ENCODE measurements around the gene VGLL2.
"Not testable (repeated sequence)": the region's sequence is repeated elsewhere in the genome, so short reads cannot be mapped to it uniquely, and the experiment has no call there.

The VGLL2 gene, protein sequence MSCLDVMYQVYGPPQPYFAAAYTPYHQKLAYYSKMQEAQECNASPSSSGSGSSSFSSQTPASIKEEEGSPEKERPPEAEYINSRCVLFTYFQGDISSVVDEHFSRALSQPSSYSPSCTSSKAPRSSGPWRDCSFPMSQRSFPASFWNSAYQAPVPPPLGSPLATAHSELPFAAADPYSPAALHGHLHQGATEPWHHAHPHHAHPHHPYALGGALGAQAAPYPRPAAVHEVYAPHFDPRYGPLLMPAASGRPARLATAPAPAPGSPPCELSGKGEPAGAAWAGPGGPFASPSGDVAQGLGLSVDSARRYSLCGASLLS

DNA sequence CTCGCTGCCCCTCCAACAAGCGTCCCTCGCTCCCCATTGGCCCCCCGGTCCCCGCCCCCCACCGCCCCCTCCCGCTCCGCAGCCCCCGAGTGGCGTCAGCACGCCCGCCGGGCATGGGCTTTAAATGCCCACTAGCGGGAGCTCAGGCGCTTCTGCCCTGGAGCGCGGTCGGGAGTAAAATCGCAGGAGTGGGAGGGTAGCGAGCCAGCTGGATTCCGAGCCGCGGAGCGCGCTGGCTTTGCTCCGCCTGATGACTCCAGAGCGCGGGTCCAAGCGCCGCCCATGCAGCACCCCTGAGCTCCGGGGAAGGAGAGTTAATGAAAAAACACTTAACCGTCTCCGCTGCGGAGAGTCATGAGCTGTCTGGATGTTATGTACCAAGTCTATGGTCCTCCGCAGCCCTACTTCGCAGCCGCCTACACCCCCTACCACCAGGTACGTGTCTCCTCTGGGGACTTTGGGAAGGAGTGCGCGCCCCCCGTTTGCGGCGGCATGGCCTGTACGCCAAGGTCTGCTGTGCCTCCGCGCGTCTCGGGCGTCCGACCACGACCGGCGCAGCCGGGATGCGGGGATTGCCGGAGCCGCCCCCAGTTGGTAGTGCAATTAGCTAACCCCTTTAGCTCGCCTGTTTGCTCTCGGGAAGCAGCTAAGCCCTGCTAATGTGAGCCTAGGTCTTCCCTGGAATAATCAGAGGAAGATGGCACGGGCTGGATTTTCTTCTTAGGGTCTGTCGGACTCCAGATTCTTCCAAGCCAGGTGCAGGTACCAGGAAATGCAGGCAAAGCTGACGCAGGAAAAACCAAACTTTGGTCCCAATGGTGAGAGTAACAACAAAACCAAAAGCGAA, at the start of gene VGLL2:
VGLL2 (plus strand) TSS at position 149 of the 847 bp plus-strand sequence; CDS start at position 355, 206 bp downstream.
- no peak for DNase-seq

DNA sequence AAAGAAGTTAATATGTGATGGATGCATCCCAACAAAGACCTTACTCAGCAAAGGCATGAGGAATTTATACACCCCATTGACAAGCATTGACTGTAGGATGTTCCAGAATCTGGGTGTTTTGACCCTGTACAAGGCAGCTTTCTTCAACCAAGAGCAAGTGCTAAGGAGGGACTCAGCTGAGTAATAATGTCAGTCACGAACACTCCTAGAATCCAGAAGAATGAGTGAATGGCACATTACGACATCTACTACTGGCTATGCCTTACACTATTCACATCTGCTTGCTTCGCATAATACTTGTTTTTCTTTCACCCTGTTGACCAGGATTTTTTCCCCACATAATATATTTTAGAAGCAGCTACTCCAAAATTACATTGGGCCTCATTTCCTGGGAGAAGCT, 42.5 kb upstream of the VGLL2 start:
- no peak for DNase-seq

DNA sequence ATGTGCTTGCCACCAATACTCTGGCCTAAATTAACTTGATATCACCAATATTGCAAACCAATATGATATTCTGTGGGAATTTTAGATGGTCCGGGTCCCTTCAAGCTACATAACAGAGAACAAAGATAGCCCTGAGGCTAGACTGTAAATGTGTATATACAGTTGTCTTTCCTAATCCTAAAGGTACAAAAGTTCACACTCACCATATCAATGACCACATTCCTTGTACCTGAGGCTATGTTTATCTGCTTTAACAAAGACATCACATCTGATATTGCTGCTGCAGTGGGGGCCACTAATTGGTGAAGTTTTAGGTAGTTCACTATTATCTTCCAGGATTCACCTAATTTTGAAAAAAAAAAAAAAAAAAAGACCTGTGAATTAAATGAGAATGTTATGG, 38.6 kb upstream of the VGLL2 start:
- no peak for DNase-seq

DNA sequence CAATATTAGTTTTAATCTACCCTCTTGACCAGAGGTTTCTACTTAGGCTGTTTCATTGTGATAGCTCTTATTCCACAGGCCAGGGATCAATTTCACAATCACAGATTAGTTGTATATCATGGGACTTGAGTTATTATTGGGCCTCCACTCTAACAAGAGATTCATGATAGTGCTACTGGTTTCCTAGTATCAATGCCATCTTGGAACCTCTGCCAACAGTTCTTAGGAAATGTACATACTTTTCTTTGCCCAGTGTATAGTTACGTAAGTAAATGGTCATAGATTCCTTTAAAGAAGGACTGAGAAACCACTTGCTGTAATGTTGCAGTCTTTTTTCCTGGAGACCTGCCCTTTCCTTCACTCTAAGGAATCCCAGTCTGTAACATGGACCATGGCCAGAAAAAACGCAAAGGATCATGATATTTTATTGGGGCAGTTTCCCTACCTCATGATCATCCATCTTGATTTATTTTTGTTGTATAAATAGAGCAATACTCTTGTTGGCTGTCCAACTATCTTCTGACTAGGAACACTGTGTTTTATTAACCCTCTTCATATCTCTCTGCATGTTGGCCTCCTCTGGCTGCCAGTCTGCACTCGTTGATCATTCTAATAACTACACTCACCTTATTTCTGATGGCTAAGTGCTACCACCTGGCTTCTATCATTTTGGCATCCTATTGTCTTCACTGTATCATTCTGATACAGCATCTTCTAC, 38.0 kb upstream of the VGLL2 start:
- DNase-seq: no peak

DNA sequence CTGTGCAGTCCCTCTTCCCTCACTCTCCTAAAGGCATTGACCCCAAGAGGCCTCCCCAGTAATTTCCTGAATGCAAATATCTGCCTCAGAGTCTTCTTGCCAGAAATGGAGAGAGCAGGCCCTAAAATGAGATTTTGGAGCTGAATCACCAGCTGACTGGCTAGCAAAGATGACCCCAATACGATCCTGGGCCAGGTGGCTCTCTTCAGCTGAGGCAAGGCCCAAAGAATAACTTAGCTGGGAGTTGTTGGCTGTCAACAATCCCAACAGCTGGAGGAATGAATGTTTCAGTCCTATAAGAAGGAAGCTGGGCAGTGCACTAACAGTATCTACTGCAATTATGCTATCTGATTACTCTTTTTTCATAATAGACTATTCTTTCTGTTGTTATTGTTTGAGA, 37.2 kb upstream of the VGLL2 start:
- DNase-seq: no peak

DNA sequence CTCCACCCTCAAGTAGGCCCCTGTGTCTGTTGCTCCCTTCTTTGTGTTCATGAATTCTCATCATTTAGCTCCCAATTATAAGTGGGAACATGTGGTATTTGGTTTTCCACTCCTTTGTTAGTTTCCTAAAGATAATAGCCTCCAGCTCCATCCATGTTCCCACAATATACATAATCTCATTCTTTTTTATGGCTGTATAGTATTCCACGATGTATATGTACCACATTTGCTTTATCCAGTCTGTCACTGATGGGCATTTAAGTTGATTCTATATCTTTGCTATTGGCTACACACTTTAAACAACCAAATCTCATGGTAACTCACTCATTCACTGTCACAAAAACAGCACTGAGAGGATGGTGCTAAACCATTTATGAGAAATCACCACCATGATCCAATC, 35.5 kb upstream of the VGLL2 start:
- no peak for DNase-seq

DNA sequence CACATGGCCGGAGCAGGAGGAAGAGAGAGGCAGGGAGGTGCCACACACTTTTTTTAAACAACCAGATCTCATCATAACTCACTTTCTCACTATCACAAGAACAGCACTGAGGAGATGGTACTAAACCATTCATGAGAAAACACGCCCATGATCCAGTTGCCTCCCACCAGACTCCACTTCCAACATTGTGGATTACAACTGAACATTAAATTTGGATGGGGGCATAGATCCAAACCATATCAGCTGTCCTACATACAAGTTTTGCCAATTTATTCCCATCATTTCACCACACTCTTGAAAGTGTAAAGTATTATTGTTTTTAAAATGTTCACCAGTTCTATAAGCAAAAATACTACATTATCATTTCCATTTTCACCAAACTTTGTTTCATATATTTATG, 33.9 kb upstream of the VGLL2 start:
- DNase-seq: no peak

DNA sequence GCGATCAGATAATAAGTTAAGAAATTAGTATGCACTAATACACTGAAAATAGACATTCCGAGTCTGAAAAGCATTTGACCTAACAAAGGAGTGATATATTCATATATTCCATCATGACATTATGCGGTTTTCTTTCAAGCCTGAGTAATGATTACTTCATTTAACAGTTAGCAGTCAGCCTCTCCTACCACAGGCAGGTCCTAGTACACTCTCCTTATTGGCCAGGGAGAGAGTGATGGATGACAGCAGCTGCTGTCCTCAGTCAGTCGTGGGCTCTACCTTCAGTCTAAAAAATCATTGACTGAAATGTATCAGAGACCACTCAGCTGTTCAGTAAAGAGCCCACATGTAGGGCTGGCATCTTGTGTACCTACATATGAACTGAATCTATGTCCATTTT, 33.2 kb upstream of the VGLL2 start:
- DNase-seq: no peak

DNA sequence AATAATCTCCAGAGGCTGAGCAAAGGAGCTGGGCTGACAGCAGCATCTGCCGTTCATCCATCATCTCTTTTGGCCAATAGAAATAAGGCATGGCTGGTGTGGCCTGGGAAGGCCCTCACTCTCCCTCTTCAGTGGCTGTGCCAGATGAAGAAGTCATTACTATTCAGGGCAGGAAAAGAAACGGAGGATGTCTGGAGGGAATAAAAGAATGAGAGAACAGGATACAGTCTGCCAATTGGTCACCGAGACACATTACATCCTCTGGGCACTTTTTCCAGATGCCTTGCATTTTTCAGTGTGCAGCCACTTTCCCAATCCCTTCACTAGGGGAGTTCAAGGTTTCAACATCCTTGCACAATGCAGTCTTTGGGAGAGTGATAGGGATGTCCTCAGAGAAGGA, 32.2 kb upstream of the VGLL2 start:
- no peak for DNase-seq

DNA sequence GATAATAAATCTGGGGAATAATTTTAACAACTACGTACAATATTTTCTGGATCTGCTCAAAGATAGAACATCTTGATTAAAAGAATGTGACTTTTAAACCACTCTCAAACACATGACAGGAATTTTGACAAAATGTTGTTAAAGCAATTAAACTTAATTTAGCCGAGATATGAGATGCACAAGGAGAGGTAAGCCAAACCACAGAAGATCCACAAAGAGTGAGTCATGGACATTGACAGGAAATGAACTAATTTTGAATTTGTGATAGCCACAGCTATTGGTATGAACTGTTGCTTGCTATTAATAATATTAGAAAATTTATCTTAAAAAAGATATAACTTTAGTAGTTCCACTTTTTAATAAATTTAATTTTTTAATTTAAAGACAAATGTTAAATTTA, 27.8 kb upstream of the VGLL2 start:
- DNase-seq: no peak

DNA sequence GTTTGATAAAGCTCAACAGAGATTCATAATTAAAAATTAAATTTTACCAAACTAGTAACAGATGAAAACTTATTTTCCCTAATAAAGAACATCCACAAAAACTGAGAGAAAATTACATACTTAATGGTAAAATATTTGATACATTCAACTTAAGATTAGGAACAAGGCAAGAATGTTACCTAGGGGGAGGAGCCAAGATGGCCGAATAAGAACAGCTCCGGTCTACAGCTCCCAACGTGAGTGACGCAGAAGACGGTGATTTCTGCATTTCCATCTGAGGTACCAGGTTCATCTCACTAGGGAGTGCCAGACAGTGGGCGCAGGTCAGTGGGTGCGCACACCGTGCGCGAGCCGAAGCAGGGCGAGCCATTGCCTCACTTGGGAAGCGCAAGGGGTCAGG, 20.8 kb upstream of the VGLL2 start:
- not testable (repeated sequence) for DNase-seq

DNA sequence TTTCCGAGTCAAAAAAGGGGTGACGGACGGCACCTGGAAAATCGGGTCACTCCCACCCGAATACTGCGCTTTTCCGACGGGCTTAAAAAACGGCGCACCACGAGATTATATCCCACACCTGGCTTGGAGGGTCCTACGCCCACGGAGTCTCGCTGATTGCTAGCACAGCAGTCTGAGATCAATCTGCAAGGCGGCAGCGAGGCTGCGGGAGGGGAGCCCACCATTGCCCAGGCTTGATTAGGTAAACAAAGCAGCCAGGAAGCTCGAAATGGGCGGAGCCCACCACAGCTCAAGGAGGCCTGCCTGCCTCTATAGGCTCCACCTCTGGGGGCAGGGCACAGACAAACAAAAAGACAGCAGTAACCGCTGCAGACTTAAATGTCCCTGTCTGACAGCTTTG, 20.4 kb upstream of the VGLL2 start:
- DNase-seq: not testable (repeated sequence)

DNA sequence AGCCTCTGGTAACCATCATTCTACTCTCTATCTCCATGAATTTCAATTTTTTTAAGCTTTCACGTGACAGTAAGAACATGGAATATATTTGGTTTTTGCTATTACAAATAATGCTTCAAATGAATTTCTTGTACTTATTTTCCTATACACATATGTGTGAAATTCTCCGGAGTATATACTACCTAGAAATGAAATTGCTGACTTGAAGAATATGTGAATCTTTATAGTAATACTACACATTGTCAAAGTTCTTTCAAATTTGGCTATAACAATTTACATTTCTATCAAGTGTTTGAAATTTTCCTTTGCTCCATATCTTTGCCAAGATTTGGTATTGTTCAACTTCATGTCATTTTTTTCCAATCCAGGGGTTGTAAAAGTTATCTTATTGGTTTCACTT, 11.6 kb upstream of the VGLL2 start:
- DNase-seq: no peak

DNA sequence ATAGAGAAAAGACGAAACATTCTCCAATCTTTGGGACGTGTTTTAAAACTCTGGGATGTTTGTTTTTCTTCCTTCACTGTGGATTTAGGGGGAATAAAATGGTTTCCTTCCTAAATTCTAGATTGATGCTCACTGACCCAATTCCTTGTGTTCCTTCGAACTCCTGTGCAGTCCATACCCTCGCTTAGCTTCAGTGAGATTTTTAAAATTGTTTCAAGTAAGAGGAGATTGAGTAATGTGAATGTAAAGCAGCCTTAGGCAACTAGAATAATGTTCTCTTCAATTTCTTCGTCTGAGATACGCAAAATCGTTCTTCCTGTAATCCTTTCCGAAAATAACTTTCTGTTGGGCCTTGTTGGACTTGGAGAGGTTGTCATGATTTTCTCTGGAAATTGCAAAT, 2.6 kb upstream of the VGLL2 start:
- no peak for DNase-seq

DNA sequence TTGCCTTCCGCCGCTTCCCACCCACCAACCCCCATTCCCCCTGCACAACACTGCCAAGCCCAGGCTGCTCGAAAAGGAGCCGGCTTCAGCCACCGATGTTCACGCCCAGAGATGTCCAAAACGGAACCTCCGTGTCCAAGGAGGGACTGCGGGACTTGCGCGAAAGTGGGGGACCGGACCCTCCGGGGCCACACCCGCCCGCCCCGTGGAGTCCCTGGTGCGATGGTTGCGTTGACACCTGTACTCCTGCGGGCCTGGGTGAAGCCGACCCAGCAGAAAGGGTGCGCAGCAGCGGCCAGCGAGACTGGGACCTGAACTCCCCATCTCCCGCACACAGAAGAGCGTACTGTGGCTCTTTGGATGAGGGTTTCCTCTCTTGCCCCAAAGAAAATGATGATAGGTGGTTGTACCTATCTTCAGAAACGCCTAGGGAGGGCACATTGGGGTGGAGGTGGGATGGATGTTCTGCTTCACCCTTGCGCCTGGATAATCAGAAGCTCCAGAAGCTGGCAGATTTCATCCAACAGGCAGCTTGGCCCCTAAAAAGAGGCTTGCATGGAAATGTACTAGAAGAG, 1.9 kb upstream of the VGLL2 start:
- DNase-seq: no peak

DNA sequence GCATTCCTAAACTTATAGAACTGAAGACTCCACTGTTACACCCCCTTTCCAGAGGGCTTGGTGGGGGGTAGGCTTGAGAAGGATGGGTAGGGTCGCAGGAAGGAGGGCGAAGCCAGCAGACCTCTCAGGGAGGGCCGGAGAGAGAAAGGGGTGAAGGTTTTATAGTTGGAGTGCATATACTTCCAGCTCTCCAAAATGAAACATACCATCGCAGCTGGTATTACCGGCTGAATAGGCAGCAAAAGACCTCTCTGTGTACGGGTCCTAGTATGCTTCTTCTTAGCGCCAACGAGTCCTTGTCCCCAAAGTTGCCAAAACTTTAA, 1.0 kb upstream of the VGLL2 start:
- no peak for DNase-seq

DNA sequence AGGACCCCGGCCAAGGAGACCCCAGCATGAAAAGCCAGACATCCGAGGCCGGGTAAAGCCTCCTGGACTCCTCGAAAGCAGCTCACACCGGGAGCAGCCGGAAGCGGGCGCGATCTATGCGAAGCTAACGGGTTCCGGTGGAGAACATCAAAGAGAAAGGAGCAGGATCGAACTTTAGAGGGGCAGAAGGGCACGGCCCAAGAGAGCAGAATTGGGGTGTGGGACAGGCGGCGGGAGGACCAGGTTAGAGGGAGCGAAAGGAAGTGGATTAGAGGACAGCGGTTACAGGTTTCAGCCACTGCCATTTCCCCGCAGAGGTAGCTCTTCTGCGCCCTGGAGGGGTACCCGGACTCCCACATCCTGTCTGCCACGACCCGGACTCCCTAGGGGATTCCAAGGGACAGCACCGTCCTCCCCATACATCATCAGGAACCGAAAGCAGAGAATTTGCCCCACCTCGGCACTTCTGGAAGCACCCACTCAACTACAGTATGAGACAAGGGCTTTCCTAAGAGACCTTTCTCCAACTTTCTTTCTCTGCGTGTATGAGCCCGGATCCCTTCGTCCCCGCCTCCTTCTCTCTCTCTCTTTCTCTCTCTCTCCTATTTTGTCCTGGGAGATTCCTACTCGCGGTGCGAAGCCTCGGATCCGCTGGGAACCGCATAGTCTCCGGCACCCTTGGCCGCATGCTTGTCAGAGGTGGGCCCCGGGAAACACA, 507 bp upstream of the VGLL2 start:
- no peak for DNase-seq

DNA sequence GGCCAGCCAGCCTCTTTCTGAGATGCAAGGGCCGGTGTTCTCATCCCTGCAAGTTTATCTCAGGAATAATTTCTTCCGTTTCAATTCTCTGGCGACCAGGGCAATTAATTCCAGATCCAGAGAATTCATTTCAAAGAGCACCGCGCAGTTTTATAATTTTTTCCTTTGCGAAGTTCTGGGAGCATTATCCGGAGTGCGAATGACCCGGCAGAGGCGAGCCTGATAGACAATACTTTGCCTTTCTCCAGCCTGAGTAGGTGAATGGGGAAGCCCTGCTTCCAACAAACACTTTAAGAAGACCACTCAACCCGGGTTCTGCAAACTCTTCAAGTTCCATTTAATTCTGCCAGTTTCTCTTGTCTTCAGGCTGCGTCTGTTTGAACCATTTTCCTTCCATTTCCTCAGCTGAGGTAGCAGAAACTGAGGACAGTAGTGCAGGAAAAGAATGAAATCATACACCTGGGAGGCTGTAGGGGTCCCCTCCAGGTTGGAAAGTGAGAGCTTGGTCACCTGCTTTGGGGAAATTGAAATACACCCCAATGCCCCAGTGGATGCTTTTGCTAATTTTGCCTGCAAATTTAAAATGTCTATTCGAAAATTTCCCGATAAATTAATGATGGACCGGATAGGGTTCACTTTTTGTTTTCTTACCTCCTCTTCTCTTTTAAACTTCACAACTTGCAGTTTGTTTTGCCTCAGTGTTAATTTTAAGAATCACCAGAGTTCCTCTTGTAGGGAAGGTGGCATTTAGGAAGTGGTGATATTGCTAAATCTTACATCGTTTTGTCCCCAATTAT, 1.1 kb downstream of the VGLL2 start:
- no peak for DNase-seq

DNA sequence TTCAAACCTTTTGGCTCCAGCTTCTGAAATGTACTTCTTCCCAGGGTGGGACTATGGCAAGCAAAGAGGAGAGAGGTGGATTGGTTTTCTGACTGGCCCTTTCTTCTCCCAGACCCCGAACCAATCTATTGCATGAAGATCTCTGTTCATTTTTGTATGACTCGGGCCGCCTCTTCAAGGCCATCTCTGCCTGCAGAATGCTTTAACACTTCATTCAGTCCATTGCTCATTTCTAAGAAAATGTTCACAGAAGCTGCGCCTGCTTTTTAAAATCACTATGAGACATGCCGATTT, 1.6 kb downstream of the VGLL2 start:
- DNase-seq: no peak

DNA sequence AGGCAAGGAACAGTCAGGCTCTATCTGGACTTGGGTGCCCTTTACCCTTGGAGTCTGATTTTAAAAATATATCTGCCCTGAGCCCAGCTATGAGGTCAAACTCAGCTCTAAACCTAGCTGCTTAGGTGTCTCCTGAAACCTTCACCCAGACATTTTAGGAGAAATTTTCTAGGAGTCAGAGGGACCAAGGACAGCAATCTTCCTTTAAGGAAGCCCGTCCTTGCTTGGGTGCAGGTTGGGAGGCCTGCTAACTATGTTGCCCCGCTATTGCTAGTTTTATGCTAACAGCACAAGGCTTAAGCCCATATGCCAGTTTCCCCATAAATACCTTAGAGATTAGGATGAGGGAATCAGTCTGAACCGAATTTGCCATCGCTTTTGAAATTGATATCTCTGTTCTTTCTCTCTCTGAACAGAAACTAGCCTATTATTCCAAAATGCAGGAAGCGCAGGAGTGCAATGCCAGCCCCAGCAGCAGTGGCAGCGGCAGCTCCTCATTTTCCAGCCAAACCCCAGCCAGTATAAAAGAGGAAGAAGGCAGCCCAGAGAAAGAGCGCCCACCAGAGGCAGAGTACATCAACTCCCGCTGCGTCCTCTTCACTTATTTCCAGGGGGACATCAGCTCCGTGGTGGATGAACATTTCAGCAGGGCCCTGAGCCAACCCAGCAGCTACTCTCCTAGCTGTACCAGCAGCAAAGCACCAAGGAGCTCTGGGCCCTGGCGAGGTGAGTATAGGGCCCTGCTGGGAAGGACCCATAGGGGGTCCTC, 2.6 kb downstream of the VGLL2 start:
- DNase-seq: no peak

DNA sequence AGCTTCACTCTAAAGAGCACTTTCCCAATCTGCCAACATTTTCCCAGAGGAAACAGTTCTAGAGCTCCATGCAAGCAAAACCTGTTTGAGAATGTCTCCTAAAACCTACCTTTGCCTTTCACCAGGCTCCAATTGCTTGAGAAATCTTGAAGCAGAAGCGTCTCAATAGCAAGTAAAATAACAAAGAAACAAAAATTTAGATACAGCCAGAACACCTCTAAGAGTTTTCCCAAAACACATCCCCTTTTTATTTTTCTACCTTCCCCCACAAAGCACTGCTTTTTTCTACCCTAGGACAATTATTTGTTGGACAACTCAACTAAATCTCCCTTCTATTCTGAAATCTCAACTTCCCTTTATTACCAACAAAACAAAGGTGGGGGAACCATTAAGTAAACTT, 3.6 kb downstream of the VGLL2 start:
- DNase-seq: no peak

DNA sequence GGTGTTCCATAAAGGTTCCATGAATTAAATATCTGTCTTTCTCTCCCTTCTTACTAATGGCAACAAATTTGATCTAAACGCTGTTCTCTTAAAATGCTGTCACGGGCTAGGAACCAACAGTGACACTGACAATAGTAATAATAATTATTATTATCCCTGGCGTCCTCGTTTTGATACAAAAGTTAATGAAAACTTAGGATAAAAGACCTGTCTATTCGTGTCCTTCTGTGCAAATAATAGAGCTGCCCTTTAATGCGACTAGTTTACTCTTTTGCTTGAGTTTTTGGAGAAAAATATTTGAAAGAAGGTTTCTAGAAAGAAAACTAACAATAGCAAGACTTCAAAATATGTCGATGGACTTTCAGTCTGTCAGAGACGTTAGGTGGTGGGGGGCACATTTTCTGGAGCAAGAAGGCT, 4.3 kb downstream of the VGLL2 start:
- DNase-seq: no peak
